ENCODE results near the gene L2HGDH. TPM values are rescaled to one million over a fixed set of nuclear protein-coding genes. Genes with fewer than 3 reads are reported as not detected.

Gene L2HGDH
- total RNA-seq (2021): 23.9 to 26.7 TPM (median 24.0 TPM) in 3 replicates
- percentile 79 among the genes with signal in this experiment for Bru-seq, nascent RNA
- long read RNA-seq, experiment 1, full-length matches to known transcripts: 15 of 38 reads
- long read RNA-seq, experiment 1, partial matches to known transcripts: 9 of 38 reads
- long read RNA-seq, experiment 1, other reads (novel, unspliced or antisense): 14 of 38 reads
- long read RNA-seq, experiment 2, partial matches to known transcripts: 1 of 29 reads
- long read RNA-seq, experiment 2, other reads (novel, unspliced or antisense): 24 of 29 reads
- long read RNA-seq, experiment 3, full-length matches to known transcripts: 21 of 33 reads
- long read RNA-seq, experiment 3, partial matches to known transcripts: 3 of 33 reads
- long read RNA-seq, experiment 3, other reads (novel, unspliced or antisense): 9 of 33 reads

- Mint-ChIP-seq H3K4me3 (peak within 1 kb of the TSS; percentile 86), H3K27me3 (ENCODE audit: low read depth) (peaks cover 6% of the 10 kb centered on the region; the same call in 1 of the 2 replicates)
- POLR2A ChIA-PET: interaction anchor here (0.6 to 1.3 kb wide), 6 partner anchors 20 to 450 kb away, joined by 3 read pairs; partner anchors contain the start of genes MAP4K5 and SAV1
- TF ChIP-seq ATF1 (CRISPR knock-in tag; IDR thresholded peaks at IDR 0.05): 0 out of 2 replicates have a peak, but pooled peaks have one; percentile 77
- TF ChIP-seq NFE2L1 (CRISPR knock-in tag; IDR thresholded peaks at IDR 0.05): peak; percentile 69; the same call in 1 of the 2 replicates
- TF ChIP-seq SOX15 (CRISPR knock-in tag; IDR thresholded peaks at IDR 0.05): no peak
- peak; percentile 51 for TF ChIP-seq RELA (CRISPR knock-in tag; IDR thresholded peaks at IDR 0.05; ENCODE audit: borderline replicate concordance)
- no peak for TF ChIP-seq ZNF263 (CRISPR knock-in tag; IDR thresholded peaks at IDR 0.05; ENCODE audit: low read depth)
- TF ChIP-seq ZNF232 (CRISPR knock-in tag; IDR thresholded peaks at IDR 0.05): peak; percentile 93
- TF ChIP-seq USF2 (CRISPR knock-in tag; IDR thresholded peaks at IDR 0.05): peak; percentile 86
- TF ChIP-seq NFATC4 (CRISPR knock-in tag; IDR thresholded peaks at IDR 0.05): no peak
- TF ChIP-seq FOXK1 (CRISPR knock-in tag; IDR thresholded peaks at IDR 0.05): peak; percentile 18; the same call in 1 of the 2 replicates
- 0 out of 2 replicates have a peak, but pooled peaks have one; percentile 44 for TF ChIP-seq ELF4 (CRISPR knock-in tag; IDR thresholded peaks at IDR 0.05; ENCODE audit: low read depth)
- no peak for TF ChIP-seq ZNF121 (CRISPR knock-in tag; IDR thresholded peaks at IDR 0.05)
- no peak for TF ChIP-seq GRHL2 (CRISPR knock-in tag; IDR thresholded peaks at IDR 0.05; ENCODE audit: insufficient replicate concordance, severe bottlenecking)
- TF ChIP-seq ZNF532 (CRISPR knock-in tag; IDR thresholded peaks at IDR 0.05; ENCODE audit: borderline replicate concordance): no peak
- peak; percentile 72; the same call in 1 of the 2 replicates for TF ChIP-seq ZNF416 (CRISPR knock-in tag; IDR thresholded peaks at IDR 0.05)
- no peak for TF ChIP-seq RORB (CRISPR knock-in tag; IDR thresholded peaks at IDR 0.05)
- TF ChIP-seq CREM (CRISPR knock-in tag; IDR thresholded peaks at IDR 0.05): no peak; the same call in 1 of the 2 replicates
- TF ChIP-seq TEAD1 (CRISPR knock-in tag; IDR thresholded peaks at IDR 0.05): peak; percentile 71
- TF ChIP-seq USF1 (CRISPR knock-in tag; IDR thresholded peaks at IDR 0.05): peak; percentile 87
- TF ChIP-seq ZNF671 (CRISPR knock-in tag; IDR thresholded peaks at IDR 0.05): no peak
- peak; percentile 95 for TF ChIP-seq ETV6 (CRISPR knock-in tag; IDR thresholded peaks at IDR 0.05)
- peak; percentile 80; the same call in 1 of the 2 replicates for TF ChIP-seq ARID4B (CRISPR knock-in tag; IDR thresholded peaks at IDR 0.05; ENCODE audit: borderline replicate concordance)
- no peak for TF ChIP-seq ATF6 (CRISPR knock-in tag; IDR thresholded peaks at IDR 0.05)
These were observed at the start of gene L2HGDH, which contains the start of gene DMAC2L for GRCh38 chr14:50311972-50312733. TSS of gene L2HGDH (minus strand) at chr14:50312229. CDS start at chr14:50312150, 79 bp downstream. TSS of gene DMAC2L (plus strand) at chr14:50312324. CDS start at chr14:50321488, 9,164 bp downstream.

More at GRCh38 chr14:50311972-50312733, at the start of gene L2HGDH, which contains the start of gene DMAC2L:
- Mint-ChIP-seq H3K36me3 (peaks cover 35% of the 10 kb centered on the region), H3K9me3 (peaks cover 19% of the 10 kb centered on the region), H3K27ac (peak within 1 kb of the TSS; percentile 85), H3K4me1 (peaks cover 25% of the 10 kb centered on the region)
- peak; percentile 94 for ATAC-seq
- DNase-seq (ENCODE audit: low spot score): peak; percentile 94
- CTCF ChIA-PET: interaction anchor here (0.5 to 2.4 kb wide), 12 partner anchors 9 to 548 kb away, joined by 3 to 20 read pairs (median 4); partner anchors contain the start of genes ATL1 and MAP4K5

Data from WTC11 (cell line).